Measurements from ENCODE around the gene LENG1. TPM values are rescaled to one million over a fixed set of nuclear protein-coding genes. Genes with fewer than 3 reads are reported as not detected.

LENG1 gene
- total RNA-seq, 2 donors from 2014 or later, result 3.6 to 4.0 TPM

GRCh38 chr19:54108496-54108895 is 51.0 kb downstream of the LENG1 start:
- Histone ChIP-seq H3K4me3 (ENCODE audit: low read length) (no peak overlapping the region), H3K9ac (ENCODE audit: extremely low read depth, low read length, poor library complexity, severe bottlenecking) (no peak overlapping the region), H3K9me3 (ENCODE audit: control insufficient read depth, low read length) (no peaks in the 10 kb centered on the region), H3K36me3 (ENCODE audit: control insufficient read depth, insufficient read depth, low read length) (peaks cover 38% of the 10 kb centered on the region), H3K27me3 (ENCODE audit: control insufficient read depth, insufficient read depth, low read length, poor library complexity, severe bottlenecking) (no peaks in the 10 kb centered on the region), H3K4me1 (ENCODE audit: control insufficient read depth, insufficient read depth, low read length) (no peaks in the 10 kb centered on the region), H3K27ac (ENCODE audit: low read depth, low read length) (no peak overlapping the region)
- H3K27me3 Mint-ChIP-seq (ENCODE audit: insufficient read depth), result no peaks in the 10 kb centered on the region
- WGBS, 2 experiments (ENCODE audit: insufficient coverage in 1 of 2, insufficient read length in 1 of 2), result 95 to 96% methylated on average over 4 to 6 of the region's 7 CpGs
- H3K9me3 Mint-ChIP-seq, result no peaks in the 10 kb centered on the region
- DNase-seq, result no peak
- no peak for TF ChIP-seq CTCF (conservative IDR thresholded peaks at IDR 0.05)
- H3K4me3 Mint-ChIP-seq, result no peak overlapping the region
- H3K36me3 Mint-ChIP-seq (ENCODE audit: low read depth), result peaks cover 58% of the 10 kb centered on the region
- H3K27ac Mint-ChIP-seq, result no peak overlapping the region
- peaks cover 4% of the 10 kb centered on the region for H3K4me1 Mint-ChIP-seq

- no peak overlapping the region for H3K4me3 ChIP-seq (ENCODE audit: low read length)
Observed at GRCh38 chr19:54107876-54108490, 51.5 kb downstream of the LENG1 start.

GRCh38 chr19:54106716-54107115 is 52.8 kb downstream of the LENG1 start:
- Mint-ChIP-seq H3K36me3 (ENCODE audit: low read depth) (peaks cover 53% of the 10 kb centered on the region), H3K27me3 (ENCODE audit: insufficient read depth) (no peaks in the 10 kb centered on the region), H3K4me3 (no peak overlapping the region), H3K9me3 (no peaks in the 10 kb centered on the region), H3K4me1 (peaks cover 6% of the 10 kb centered on the region), H3K27ac (no peak overlapping the region)
- H3K27me3 ChIP-seq (ENCODE audit: control insufficient read depth, insufficient read depth, low read length, poor library complexity, severe bottlenecking), result no peaks in the 10 kb centered on the region
- WGBS, 2 experiments (ENCODE audit: insufficient coverage in 1 of 2, insufficient read length in 1 of 2), result 89 to 93% methylated on average over 5 to 15 of the region's 15 CpGs
- H3K4me3 ChIP-seq (ENCODE audit: low read length), result no peak overlapping the region
- H3K9ac ChIP-seq (ENCODE audit: extremely low read depth, low read length, poor library complexity, severe bottlenecking), result no peak overlapping the region
- no peaks in the 10 kb centered on the region for H3K4me1 ChIP-seq (ENCODE audit: control insufficient read depth, insufficient read depth, low read length)
- H3K27ac ChIP-seq (ENCODE audit: low read depth, low read length), result no peak overlapping the region
- TF ChIP-seq CTCF (conservative IDR thresholded peaks at IDR 0.05), result no peak
- no peak for DNase-seq
- no peaks in the 10 kb centered on the region for H3K9me3 ChIP-seq (ENCODE audit: control insufficient read depth, low read length)
- peaks cover 33% of the 10 kb centered on the region for H3K36me3 ChIP-seq (ENCODE audit: control insufficient read depth, insufficient read depth, low read length)

More at GRCh38 chr19:54107876-54108490, 51.5 kb downstream of the LENG1 start:
- Histone ChIP-seq H3K27ac (ENCODE audit: low read depth, low read length) (no peak overlapping the region), H3K9ac (ENCODE audit: extremely low read depth, low read length, poor library complexity, severe bottlenecking) (no peak overlapping the region), H3K4me1 (ENCODE audit: control insufficient read depth, insufficient read depth, low read length) (no peaks in the 10 kb centered on the region), H3K36me3 (ENCODE audit: control insufficient read depth, insufficient read depth, low read length) (peaks cover 34% of the 10 kb centered on the region), H3K9me3 (ENCODE audit: control insufficient read depth, low read length) (no peaks in the 10 kb centered on the region), H3K27me3 (ENCODE audit: control insufficient read depth, insufficient read depth, low read length, poor library complexity, severe bottlenecking) (no peaks in the 10 kb centered on the region)
- no peak for TF ChIP-seq CTCF (conservative IDR thresholded peaks at IDR 0.05)
- Mint-ChIP-seq H3K27ac (no peak overlapping the region), H3K9me3 (no peaks in the 10 kb centered on the region), H3K4me3 (no peak overlapping the region), H3K4me1 (peaks cover 6% of the 10 kb centered on the region), H3K27me3 (ENCODE audit: insufficient read depth) (no peaks in the 10 kb centered on the region), H3K36me3 (ENCODE audit: low read depth) (peaks cover 58% of the 10 kb centered on the region)
- no peak for DNase-seq
- 90 to 91% methylated on average over 15 to 20 of the region's 21 CpGs for WGBS, 2 experiments (ENCODE audit: insufficient coverage in 1 of 2, insufficient read length in 1 of 2)

Measured in endodermal cell (in vitro differentiated cells).